MM.1S (cell line): ENCODE measurements around the gene ACSL1.

Experiments
- DNase-seq: peaks from one replicate; pipeline ENCODE4 v3.0.0-alpha.2; 2015
- H2AFZ ChIP-seq: fragments of 300-600 bp; sonication (generic); 2 replicates; pipeline ENCODE4 v1.6.0; 2016; ENCODE audit warnings: antibody characterized with exemption, low read length
- H3F3A ChIP-seq: fragments of 300-600 bp; sonication (generic); 2 replicates; pipeline ENCODE4 v1.6.1; 2016; ENCODE audit warnings: mild to moderate bottlenecking, antibody characterized with exemption, low read length, moderate library complexity, mixed read lengths; ENCODE audit not compliant: insufficient read depth
- H3K27ac ChIP-seq: fragments of 300-600 bp; sonication (generic); 2 replicates; pipeline ENCODE4 v1.5.1; 2016; ENCODE audit warnings: mild to moderate bottlenecking, low read length
- H3K27me3 ChIP-seq: fragments of 300-600 bp; sonication (generic); replicated peaks from 2 replicates; pipeline ENCODE4 v1.6.0; 2016; ENCODE audit warnings: low read length; ENCODE audit not compliant: insufficient read depth
- H3K36me3 ChIP-seq: fragments of 300-600 bp; sonication (generic); replicated peaks from 2 replicates; pipeline ENCODE4 v1.6.1; 2016; ENCODE audit warnings: mild to moderate bottlenecking, low read length, mixed read lengths; ENCODE audit not compliant: insufficient read depth
- H3K4me1 ChIP-seq: fragments of 300-600 bp; sonication (generic); 2 replicates; pipeline ENCODE4 v1.6.1; 2016; ENCODE audit warnings: low read length, mixed read lengths
- H3K4me2 ChIP-seq: fragments of 300-600 bp; sonication (generic); 2 replicates; pipeline ENCODE4 v1.6.0; 2016; ENCODE audit warnings: low read depth, low read length
- H3K4me3 ChIP-seq: fragments of 300-600 bp; sonication (generic); 2 replicates; pipeline ENCODE4 v1.5.1; 2016; ENCODE audit warnings: low read length, mixed read lengths
- H3K79me2 ChIP-seq: fragments of 300-600 bp; sonication (generic); 2 replicates; pipeline ENCODE4 v1.6.1; 2016; ENCODE audit warnings: mixed run types, low read length, mixed read lengths
- H3K9ac ChIP-seq: fragments of 300-600 bp; sonication (generic); 2 replicates; pipeline ENCODE4 v1.6.1; 2016; ENCODE audit warnings: low read length, mixed read lengths
- H3K9me2 ChIP-seq: fragments of 300-600 bp; sonication (generic); replicated peaks from 2 replicates; pipeline ENCODE4 v1.6.1; 2016; ENCODE audit warnings: mild to moderate bottlenecking, low read length, mixed read lengths; ENCODE audit not compliant: insufficient read depth
- H3K9me3 ChIP-seq: fragments of 300-600 bp; sonication (generic); replicated peaks from 2 replicates; pipeline ENCODE4 v1.6.1; 2016; ENCODE audit warnings: mild to moderate bottlenecking, low read length, mixed read lengths; ENCODE audit not compliant: insufficient read depth
- H4K20me1 ChIP-seq: fragments of 300-600 bp; sonication (generic); 2 replicates; pipeline ENCODE4 v1.6.1; 2016; ENCODE audit warnings: mild to moderate bottlenecking, low read length, moderate library complexity, mixed read lengths; ENCODE audit not compliant: insufficient read depth
- EZH2 ChIP-seq: fragments of 300-600 bp; sonication (generic); optimal IDR thresholded peaks from 2 replicates; pipeline ENCODE3; 2017; ENCODE audit warnings: low read depth, mild to moderate bottlenecking, antibody characterized with exemption, low read length, mixed read lengths
- EZH2phosphoT487 ChIP-seq: fragments of 300-600 bp; sonication (generic); IDR thresholded peaks from 2 replicates; pipeline ENCODE4 v1.6.1; 2018; ENCODE audit warnings: antibody characterized with exemption, low read length
- TF ChIP-seq, protein P1 (sequence below): fragments of 300-600 bp; sonication (generic); IDR thresholded peaks from 2 replicates; pipeline ENCODE4 v1.5.1; 2016; ENCODE audit warnings: antibody characterized with exemption, low read length, mixed read lengths

ACSL1 gene

DNA sequence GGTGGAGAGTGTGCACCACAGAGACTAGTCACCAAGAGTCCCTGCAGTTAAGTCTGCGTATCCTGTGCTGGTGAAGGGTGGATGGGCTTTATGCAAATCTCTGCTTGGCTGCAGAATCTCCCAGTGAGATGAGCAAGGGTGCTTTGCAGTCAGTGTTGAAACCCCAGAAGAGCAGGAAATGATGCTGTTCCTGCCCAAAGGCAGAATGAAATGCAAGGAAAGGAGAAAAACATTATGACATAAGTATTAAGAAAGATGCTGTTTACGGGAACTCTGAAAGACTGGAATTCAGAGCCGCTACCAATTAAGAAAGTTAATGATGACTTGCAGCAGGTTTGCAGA lies 25.4 kb upstream of the ACSL1 start:
- no peak overlapping the region for H3K4me2 ChIP-seq
- no peaks in the 10 kb centered on the region for H3K79me2 ChIP-seq
- no peaks in the 10 kb centered on the region for H3K27me3 ChIP-seq
- H2AFZ ChIP-seq, result no peak overlapping the region
- peaks cover 6% of the 10 kb centered on the region; the same call in 1 of the 2 replicates for H3K4me1 ChIP-seq
- no peaks in the 10 kb centered on the region for H3F3A ChIP-seq
- no peak overlapping the region for H3K9ac ChIP-seq
- no peaks in the 10 kb centered on the region for H3K9me2 ChIP-seq
- no peaks in the 10 kb centered on the region for H4K20me1 ChIP-seq
- peak; percentile 35 for DNase-seq
- no peaks in the 10 kb centered on the region; the same call in 1 of the 2 replicates for H3K9me3 ChIP-seq
- H3K4me3 ChIP-seq, result no peak overlapping the region
- H3K36me3 ChIP-seq, result no peaks in the 10 kb centered on the region
- H3K27ac ChIP-seq, result no peak overlapping the region
- TF ChIP-seq EZH2 (no peak), EZH2phosphoT487 (no peak)
- TF ChIP-seq, protein P1, sequence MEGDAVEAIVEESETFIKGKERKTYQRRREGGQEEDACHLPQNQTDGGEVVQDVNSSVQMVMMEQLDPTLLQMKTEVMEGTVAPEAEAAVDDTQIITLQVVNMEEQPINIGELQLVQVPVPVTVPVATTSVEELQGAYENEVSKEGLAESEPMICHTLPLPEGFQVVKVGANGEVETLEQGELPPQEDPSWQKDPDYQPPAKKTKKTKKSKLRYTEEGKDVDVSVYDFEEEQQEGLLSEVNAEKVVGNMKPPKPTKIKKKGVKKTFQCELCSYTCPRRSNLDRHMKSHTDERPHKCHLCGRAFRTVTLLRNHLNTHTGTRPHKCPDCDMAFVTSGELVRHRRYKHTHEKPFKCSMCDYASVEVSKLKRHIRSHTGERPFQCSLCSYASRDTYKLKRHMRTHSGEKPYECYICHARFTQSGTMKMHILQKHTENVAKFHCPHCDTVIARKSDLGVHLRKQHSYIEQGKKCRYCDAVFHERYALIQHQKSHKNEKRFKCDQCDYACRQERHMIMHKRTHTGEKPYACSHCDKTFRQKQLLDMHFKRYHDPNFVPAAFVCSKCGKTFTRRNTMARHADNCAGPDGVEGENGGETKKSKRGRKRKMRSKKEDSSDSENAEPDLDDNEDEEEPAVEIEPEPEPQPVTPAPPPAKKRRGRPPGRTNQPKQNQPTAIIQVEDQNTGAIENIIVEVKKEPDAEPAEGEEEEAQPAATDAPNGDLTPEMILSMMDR, result no peak

DNA sequence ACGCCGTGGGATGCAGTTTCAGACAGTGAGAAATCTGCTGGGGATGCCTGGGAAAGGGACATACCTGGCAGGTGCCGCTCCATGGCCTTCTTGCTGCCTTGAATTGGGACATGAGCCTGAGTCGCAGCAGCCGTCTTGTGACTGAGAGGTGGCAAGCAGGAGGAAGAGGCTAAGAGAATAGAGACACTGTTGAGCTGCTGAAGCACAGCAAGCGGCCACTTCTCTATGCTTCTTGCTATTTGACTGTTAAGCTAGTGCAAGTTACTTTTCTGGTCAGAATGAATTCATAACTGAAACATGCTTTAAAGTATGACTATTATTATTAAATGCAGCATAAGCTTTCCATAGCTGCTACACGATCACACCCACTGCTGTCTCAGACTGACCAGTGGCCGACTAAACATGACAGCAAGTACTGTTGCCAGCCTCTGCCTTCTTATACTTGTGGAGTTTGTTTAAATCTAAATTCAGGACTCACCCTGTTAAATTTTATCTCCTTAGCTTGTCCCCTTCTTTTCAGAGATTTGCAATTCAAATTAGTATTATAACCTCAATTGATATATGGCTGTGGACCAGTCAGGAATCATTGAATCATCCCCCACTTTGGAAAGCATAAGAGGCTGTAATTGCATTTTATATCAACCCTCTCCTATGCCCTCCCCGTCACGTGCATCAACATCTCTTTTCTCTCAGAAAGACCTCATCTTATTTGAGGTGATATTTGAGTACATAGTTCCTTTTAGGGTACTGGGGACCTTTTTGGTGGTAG lies 24.8 kb upstream of the ACSL1 start:
- DNase-seq, result no peak
- Histone ChIP-seq H2AFZ (no peak overlapping the region), H3K79me2 (no peaks in the 10 kb centered on the region), H3K9me3 (no peaks in the 10 kb centered on the region; the same call in 1 of the 2 replicates), H3K27me3 (no peaks in the 10 kb centered on the region), H3K27ac (no peak overlapping the region), H3K4me2 (no peak overlapping the region), H4K20me1 (no peaks in the 10 kb centered on the region), H3K9ac (no peak overlapping the region), H3F3A (no peaks in the 10 kb centered on the region; the same call in 1 of the 2 replicates), H3K4me1 (peaks cover 6% of the 10 kb centered on the region; the same call in 1 of the 2 replicates), H3K36me3 (no peaks in the 10 kb centered on the region), H3K9me2 (no peaks in the 10 kb centered on the region), H3K4me3 (no peak overlapping the region)
- TF ChIP-seq EZH2phosphoT487 (no peak), EZH2 (no peak)
- TF ChIP-seq, protein P1, result no peak

DNA sequence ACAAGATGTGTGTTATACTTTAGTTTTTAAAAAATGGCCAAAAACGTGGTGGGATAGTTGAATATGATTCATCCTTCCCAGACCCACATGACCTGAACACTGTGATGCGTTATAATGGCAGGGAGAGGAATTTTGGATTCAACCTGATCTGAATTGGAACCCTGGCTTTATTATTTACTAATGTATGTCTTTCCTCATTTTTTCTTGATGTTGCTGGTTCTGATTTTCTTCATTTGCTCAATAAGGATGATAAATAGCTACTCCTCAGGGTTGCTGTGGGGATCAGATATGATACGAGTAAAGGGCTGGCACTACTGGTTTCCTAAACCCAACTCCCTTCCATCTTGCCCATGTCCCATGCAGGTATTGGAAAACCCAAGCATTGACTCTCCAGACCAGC lies 24.2 kb upstream of the ACSL1 start:
- no peak overlapping the region for H3K4me2 ChIP-seq
- peaks cover 2% of the 10 kb centered on the region for H3F3A ChIP-seq
- H3K9me3 ChIP-seq, result no peaks in the 10 kb centered on the region; the same call in 1 of the 2 replicates
- H3K27ac ChIP-seq, result no peak overlapping the region
- no peaks in the 10 kb centered on the region for H3K27me3 ChIP-seq
- H3K79me2 ChIP-seq, result no peaks in the 10 kb centered on the region
- no peak overlapping the region for H3K9ac ChIP-seq
- H3K9me2 ChIP-seq, result no peaks in the 10 kb centered on the region
- H3K36me3 ChIP-seq, result no peaks in the 10 kb centered on the region
- H3K4me1 ChIP-seq, result peaks cover 11% of the 10 kb centered on the region
- no peaks in the 10 kb centered on the region for H4K20me1 ChIP-seq
- H3K4me3 ChIP-seq, result no peak overlapping the region
- no peak for DNase-seq
- no peak overlapping the region for H2AFZ ChIP-seq
- TF ChIP-seq, protein P1, result no peak
- TF ChIP-seq EZH2phosphoT487, result no peak
- TF ChIP-seq EZH2, result no peak
